NCI-H526 treated with DMSO at 0.1 percent for 48 hours (cell line): ENCODE measurements around the gene CRACR2A.

Experiments used
- DNase-seq: peaks from one replicate; lab custom pipeline; 2025; lab: John Stamatoyannopoulos, UW

CRACR2A gene

GRCh38 chr12:3595721-3596120 lies 157.2 kb downstream of the CRACR2A start:
- DNase-seq, result no peak

- no peak for DNase-seq
Observed at GRCh38 chr12:3594966-3595365, 157.9 kb downstream of the CRACR2A start.

GRCh38 chr12:3593906-3594483 lies 158.9 kb downstream of the CRACR2A start:
- DNase-seq, result no peak

GRCh38 chr12:3592856-3593625 lies 159.9 kb downstream of the CRACR2A start:
- DNase-seq, result no peak

GRCh38 chr12:3589745-3590144 lies 163.2 kb downstream of the CRACR2A start:
- DNase-seq, result no peak

- no peak for DNase-seq
Observed at GRCh38 chr12:3587402-3588013, 165.4 kb downstream of the CRACR2A start.

- DNase-seq, result no peak
Observed at GRCh38 chr12:3583656-3584334, 169.1 kb downstream of the CRACR2A start.

GRCh38 chr12:3580094-3580749 lies 172.7 kb downstream of the CRACR2A start:
- DNase-seq, result no peak

GRCh38 chr12:3579446-3580093 lies 173.3 kb downstream of the CRACR2A start:
- DNase-seq, result no peak

GRCh38 chr12:3578557-3578956 lies 174.4 kb downstream of the CRACR2A start:
- DNase-seq, result no peak

GRCh38 chr12:3576891-3577290 lies 176.0 kb downstream of the CRACR2A start:
- DNase-seq, result no peak

- DNase-seq, result no peak
Observed at GRCh38 chr12:3574986-3575385, 177.9 kb downstream of the CRACR2A start.

GRCh38 chr12:3572560-3572959 lies 180.3 kb downstream of the CRACR2A start:
- DNase-seq, result no peak

- no peak for DNase-seq
Observed at GRCh38 chr12:3571724-3572123, 181.2 kb downstream of the CRACR2A start.

- DNase-seq, result no peak
Observed at GRCh38 chr12:3571323-3571722, 181.6 kb downstream of the CRACR2A start.

GRCh38 chr12:3568695-3569094 lies 184.2 kb downstream of the CRACR2A start:
- DNase-seq, result no peak

- DNase-seq, result no peak
Observed at GRCh38 chr12:3565985-3566384, 186.9 kb downstream of the CRACR2A start.
